GM21723 (cell line): ENCODE data around the gene FGFBP1.
"Not testable (repeated sequence)": the region's sequence is repeated elsewhere in the genome, so short reads cannot be mapped to it uniquely, and the experiment has no call there.

Experiments
- ATAC-seq: cut with Tn5 transposase; IDR thresholded peaks from one replicate; pipeline ENCODE4 v1.9.1; 2021; ENCODE audit warnings: mild to moderate bottlenecking, moderate library complexity; ENCODE audit not compliant: unreplicated experiment

Gene FGFBP1

DNA sequence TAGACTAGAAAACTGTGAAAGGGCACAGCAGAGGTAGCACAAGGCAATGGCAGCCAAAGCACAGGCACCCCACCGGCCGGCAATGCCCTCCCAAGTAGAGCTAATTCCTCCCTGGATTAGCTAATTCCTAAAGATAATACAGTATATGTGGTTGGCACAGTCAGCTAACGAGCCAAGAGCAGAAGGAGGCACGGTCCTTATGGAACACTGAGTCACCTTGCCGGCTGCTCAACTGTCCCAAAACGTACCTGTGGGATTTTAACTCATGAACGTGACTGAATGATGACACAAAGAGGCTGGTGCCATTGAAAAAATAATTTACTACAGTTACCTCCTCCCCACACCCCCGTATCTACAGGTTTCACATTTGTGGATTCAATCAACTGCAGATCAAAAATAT is 9.1 kb upstream of the FGFBP1 start:
- ATAC-seq: no peak

GRCh38 chr4:15945516-15945915 is 7.0 kb upstream of the FGFBP1 start:
- no peak for ATAC-seq

- ATAC-seq: no peak
Measured at GRCh38 chr4:15944895-15945294, 6.4 kb upstream of the FGFBP1 start.

GRCh38 chr4:15942283-15942682 is 3.7 kb upstream of the FGFBP1 start:
- ATAC-seq: no peak

GRCh38 chr4:15938182-15938581 is 358 bp downstream of the FGFBP1 start:
- no peak for ATAC-seq

DNA sequence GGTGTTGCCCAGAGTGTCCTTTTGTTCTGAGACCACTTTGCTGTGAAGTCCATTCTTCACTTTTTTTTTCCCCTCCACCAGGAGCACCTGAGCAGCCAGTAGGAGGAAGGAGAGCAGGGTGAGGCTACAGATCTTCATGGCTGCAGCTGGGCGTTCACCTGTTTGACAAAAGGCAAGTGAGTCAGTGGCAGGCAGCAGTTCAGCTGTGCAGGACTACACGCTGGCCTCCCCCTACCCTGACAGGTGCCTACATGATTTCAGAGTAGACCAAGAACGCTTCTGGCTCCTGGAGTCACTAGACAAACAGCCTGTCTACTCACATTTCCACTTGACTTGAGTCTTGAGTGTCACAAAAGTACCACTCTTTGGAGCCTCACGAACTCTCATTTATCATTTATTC is 2.0 kb downstream of the FGFBP1 start:
- ATAC-seq: no peak

DNA sequence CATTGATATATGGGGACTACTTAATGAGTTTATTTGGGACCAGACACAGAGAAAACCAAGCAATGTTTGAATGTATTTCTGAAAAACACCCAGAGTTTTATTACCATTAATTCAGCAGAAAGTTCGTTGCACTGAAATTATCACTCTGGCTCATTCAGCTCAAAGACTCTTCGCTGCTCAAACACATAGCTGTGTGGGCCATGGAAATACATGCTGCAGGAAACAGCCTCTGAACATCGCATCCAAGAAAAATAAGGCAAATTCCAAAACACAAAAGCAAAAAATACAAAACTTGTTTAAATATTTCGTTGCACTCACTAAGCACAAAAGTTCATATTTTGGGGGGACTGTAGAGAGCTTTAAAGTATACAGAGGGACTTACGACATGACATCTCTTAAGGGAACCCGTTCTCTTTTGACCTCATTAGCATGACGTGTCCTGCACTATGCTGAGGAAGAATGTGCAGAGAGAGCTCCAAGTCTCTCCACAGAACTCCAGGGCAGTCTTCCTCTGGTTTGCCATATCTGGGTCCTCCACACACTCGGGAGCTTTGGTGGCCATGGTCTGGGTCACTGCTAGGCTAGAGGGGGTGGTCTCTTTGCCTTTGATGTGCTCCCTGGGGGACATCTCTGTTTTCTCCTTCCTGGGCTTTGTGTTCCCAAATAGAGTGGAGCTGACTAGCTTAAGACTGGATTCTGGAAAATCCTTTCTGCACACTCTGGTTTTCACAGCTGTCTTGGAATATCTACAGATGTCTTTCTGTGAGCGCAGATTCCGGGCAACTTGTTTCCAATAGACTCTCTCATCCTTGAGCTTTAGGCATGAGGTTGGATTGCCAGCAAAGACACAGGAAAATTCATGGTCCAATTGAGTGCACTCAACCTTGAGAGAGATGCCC is 2.8 kb downstream of the FGFBP1 start:
- ATAC-seq: no peak

- ATAC-seq: no peak
Measured at GRCh38 chr4:15934259-15934658, 4.3 kb downstream of the FGFBP1 start.

DNA sequence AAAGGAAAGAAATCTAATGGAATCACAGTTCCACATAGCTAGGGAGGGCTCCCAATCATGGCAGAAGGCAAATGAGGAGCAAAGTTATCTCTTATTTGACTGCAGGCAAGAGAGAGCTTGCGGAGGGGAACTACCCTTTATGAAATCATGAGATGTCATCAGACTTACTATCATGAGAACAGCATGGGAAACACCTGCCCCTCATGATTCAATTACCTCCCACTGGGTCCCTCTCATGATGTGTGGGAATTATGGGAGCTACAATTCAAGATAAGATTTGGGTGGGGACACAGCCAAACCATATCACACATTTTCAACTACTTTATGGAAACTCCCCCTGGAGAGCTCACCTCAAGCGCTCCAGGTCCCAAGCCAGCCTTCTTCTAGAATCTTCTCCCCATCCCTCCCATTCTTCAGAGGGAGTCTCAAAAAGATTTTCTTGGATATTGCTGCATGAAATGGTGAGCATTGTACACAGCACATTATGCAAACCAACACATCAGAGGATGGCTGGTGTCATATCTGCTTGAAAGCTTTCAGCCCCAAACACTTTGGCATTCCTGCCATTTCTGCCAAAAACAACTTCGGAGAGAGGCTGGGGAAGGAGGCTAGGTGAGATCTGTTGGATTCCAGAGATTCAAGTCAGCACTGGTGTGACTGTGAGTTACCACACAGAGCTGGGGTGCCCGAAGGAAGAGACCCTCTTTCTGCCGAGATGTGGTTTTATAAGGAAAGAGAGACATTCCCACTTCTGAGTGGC is 6.9 kb downstream of the FGFBP1 start:
- ATAC-seq: no peak

- ATAC-seq: peak; percentile 51
Measured at GRCh38 chr4:15930314-15930713, 8.2 kb downstream of the FGFBP1 start.

- ATAC-seq: no peak
Measured at GRCh38 chr4:15929540-15929939, 9.0 kb downstream of the FGFBP1 start.

DNA sequence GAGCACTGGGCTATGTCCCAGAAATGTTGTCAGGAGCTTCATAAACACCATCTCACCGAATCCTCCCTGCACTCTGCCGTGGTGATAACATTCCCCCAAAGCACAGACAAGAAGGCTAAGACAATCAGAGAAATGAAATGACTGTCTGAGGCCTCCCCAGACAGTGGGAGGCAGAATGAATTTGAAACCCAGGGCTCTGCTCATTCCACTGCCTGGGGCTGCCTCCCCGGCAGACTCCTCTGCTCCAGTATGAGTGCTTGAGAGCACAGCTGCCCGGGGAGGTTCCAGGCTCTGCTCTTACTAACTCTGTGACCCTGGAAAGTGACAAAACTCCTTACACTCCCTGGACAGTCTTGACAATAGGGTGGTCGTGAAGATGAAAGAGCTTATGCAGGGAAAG is 9.7 kb downstream of the FGFBP1 start:
- ATAC-seq: no peak

- ATAC-seq: no peak
Measured at GRCh38 chr4:15926486-15926885, 12.1 kb downstream of the FGFBP1 start.

- ATAC-seq: no peak
Measured at GRCh38 chr4:15925830-15926229, 12.7 kb downstream of the FGFBP1 start.

GRCh38 chr4:15921592-15921932 is 17.0 kb downstream of the FGFBP1 start:
- ATAC-seq: no peak

- ATAC-seq: no peak
Measured at GRCh38 chr4:15920723-15921591, 17.6 kb downstream of the FGFBP1 start.

DNA sequence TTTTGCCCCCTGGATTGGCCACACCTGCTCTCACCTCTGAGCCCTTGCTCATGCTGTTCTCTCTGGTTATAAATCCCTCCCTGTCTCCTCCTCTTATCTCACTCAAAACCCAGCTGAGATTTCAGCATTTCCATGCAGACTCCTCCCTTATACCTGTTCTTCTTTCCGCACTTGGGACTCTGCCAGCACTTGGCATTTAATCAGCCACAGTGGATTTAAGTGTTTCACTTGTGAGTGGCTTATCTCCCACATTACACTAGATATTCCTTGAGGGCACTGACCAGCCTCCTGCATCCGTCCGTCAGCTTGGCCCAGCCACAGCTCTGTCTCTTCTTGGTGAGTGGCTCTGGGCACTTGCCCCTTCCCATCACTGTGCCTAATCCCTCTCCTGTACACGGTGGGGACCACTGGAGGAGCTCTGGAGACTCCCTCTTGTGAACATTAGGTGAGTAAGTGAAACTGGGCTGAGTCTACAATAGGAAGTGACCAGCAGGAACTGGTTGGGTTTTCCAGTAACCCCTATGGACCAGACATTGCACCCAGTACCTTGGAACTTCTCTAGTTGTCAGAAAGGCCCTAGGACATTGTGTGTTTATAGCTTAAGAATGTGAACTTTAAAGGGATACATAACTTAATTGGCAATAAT is 19.9 kb downstream of the FGFBP1 start:
- ATAC-seq: no peak

DNA sequence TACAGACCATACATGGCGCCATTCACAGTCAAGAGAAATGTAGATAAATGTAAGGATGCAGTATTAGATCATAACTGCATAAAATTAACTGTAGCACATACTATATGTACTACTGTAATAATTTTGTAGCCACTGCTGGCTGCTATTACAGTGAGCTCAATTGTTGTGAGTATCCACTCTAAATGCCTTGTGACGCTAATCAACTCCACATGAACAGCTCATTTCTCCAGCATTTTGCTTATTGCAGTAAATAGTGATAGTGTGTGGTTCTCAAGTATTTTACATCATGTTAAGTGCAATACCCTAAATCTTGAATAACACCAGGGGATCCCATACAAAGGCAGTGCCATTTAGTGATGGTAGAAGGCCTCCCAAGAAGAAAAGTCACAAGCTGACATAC is 21.2 kb downstream of the FGFBP1 start:
- ATAC-seq: no peak

- ATAC-seq: not testable (repeated sequence)
Measured at GRCh38 chr4:15916358-15916757, 22.2 kb downstream of the FGFBP1 start.

GRCh38 chr4:15914736-15915135 is 23.8 kb downstream of the FGFBP1 start:
- no peak for ATAC-seq

DNA sequence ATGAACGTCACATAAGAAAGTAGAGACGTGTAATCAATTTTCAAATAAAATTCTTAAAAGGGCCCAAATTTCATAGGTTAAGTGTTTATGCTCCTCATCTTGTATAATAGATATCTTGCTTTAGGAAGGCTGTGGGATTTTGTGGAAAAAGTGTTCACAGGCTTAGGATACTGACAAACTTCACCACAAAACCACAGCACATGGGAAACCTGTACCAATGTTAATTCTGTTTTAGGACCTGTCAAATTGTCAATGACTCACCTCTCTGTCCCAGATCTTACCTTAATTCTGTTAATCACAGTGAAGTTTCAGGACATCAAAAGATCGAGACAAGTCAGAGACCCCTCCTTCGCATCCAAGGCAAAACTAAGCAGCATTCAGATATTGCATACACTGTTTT is 24.2 kb downstream of the FGFBP1 start:
- no peak for ATAC-seq
